Kidney glomerular epithelial cell (primary cell): ENCODE results near the gene SRPK2.
"Not testable (repeated sequence)": the region's sequence is repeated elsewhere in the genome, so short reads cannot be mapped to it uniquely, and the experiment has no call there.

Source experiments
- DNase-seq: peaks from one replicate; lab custom pipeline; 2025; lab: John Stamatoyannopoulos, UW

The SRPK2 gene

DNA sequence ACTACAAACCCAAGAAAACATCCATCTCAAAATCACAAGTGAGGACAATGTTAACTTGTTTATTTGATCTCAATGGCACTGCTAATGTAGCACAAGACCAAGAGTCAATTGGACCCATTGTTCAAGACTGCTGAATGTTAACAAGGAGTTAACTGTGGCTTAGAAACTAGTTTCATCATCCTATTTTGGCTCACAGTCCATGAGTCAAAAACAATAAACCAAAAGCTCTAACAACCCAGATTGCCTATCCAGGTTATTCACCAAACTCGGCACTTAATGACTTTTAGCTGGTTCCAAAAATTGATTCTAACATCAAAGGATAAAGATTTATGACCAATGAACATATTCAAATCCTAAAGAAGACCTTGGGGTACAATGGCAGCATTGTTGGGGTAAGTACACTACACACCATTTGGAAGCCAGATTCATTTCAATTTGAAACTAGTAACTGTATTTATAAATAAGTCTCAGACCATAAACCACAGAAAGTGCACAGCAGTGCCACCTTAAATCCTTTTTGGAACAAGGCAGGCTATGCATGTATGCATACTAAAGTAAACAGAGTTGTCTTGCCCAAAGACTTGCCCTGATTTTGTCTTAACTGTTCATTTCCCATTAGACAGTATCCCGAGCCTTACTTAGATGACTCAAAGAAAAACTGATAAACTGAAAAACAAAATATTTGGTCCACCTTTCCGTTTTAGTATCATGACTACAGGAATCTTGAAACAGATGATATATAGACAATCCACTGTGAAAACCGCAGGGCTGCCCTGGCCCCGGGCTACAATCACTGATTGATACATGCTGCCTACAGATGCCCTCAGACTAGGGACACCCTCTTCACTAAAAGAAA lies 84.5 kb downstream of the SRPK2 start:
- DNase-seq = no peak

DNA sequence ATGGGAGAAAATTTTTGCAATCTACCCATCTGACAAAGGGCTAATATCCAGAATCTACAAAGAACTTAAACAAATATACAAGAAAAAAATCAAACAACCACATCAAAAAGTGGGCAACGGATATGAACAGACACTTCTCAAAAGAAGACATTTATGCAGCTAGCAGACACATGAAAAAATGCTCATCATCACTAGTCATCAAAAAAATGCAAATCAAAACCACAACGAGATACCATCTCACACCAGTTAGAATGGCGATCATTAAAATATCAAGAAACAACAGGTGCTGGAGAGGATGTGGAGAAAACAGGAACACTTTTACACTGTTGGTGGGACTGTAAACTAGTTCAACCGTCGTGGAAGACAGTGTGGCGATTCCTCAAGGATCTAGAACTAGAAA lies 88.1 kb downstream of the SRPK2 start:
- not testable (repeated sequence) for DNase-seq

DNA sequence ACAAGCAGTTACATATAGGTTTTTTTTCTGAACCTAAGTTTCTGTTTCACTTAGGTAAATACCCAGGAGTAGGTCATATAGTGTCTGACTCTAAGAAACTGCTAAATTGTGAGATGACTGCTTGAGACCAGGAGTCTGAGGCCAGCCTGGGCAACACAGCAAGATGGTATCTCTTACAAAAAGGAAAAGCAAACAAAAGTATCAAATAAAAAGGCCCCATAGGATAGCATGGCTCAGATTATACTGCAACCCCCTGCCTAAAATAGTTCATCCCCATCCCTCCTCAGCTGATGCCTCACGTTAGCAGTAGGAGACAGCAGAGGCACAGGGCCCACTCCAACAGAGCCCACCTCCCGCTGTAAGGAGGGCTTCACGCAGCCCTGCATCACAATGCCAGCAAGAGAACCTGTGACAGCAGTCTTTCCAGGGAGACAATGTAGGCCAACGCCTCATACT lies 90.3 kb downstream of the SRPK2 start:
- no peak for DNase-seq

DNA sequence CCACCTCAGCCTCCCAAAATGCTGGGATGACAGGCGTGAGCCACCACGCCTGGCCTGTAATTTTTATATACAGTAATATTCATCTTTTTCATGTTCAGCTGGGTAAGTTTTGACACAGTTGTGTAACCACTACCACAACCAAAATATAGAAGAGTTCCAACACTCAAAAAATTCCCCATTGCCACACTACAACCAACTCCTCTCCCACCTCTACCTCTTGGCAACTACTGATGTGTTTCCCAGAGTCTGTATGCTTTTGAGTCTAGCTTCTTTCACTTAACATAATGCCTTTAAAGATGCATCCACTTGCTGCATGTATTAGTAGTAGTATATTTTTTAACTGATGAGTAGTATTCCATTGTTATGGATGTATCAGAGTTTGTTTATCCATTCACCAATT lies 90.7 kb downstream of the SRPK2 start:
- DNase-seq = no peak

DNA sequence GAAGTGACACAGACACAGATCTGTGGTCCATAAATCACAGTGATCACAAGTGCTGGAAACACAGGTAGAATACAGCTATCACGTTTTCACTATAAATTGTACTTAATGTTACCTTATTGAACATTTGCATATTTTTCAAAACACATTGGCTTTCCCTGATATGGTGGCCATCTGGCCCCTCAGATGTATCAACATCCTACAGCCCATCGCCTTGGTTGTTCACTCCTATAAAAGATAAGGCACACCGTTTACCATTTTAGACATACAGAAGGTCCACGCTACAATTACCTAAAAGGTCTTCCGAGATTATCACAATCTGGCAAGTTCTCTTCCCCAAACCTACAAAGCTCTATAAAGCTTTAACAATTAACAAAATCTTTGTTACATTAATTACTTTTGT lies 91.4 kb downstream of the SRPK2 start:
- DNase-seq = no peak

DNA sequence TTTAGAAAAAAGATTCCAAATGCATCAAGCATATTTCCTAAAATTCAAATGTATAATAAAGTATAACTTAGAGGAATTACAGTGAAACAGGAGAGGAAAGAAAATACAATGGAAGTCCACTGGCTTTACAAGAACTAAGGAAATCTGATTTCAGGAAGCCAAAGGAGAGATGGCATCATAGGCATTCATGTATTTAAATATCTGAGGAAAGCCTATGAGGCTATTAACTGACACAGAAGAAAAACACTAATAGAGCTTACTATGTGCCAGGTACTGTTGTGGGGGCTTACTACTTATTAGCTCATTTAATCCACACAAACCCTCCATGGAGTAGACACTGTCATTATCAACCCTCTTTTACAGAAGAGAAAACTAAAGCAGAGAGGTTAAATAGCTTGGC lies 92.2 kb downstream of the SRPK2 start:
- no peak for DNase-seq

DNA sequence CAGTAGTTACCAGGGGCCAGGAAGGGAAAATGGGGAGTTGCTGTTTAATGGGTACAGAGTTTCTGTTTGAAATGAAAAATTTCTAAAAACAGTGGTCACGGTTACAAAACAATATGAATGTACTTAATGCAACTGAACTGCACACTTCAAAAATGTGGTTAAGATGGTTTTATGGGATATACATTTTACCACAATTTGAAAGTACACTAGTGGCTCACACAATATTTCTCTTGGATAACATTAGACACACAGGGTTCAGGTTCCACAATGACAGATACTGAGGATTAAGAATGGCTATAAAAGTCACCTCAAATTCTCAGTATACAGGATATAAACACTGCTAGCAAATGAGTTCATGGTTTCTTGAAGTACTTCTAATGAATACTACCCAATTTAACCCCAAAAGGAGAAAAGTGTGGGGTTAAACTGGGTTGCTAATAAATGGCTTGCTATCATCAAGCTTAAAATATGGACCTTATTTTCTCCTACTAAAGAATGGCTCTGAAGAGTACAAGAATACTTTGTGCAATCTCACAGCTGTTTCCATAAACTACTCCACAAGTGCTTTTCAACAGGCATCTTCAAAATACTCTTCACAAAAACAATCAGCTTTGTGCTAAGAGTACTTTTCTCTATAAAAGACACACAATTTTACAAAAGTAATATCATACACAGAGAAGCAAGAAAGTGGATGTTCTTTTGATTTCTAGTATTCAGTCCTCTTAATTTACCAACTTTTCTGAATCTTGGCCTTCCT lies 92.9 kb downstream of the SRPK2 start:
- no peak for DNase-seq

DNA sequence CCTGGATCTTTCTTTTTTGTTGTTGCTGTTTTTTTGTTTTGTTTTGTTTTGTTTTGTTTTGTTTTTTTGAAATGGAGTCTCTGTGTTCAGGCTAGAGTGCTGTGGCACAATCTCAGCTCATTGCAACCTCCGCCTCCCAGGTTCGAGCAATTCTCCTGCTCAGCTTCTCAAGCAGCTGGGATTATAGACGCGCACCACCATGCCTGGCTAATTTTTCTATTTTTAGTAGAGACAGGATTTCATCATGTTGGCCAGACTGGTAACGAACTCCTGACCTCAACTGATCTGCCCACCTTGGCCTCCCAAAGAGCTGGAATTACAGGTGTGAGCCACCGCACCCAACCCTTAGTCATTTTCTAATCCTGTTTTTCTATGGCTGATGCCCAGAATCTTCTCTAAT lies 94.2 kb downstream of the SRPK2 start:
- DNase-seq = not testable (repeated sequence)

DNA sequence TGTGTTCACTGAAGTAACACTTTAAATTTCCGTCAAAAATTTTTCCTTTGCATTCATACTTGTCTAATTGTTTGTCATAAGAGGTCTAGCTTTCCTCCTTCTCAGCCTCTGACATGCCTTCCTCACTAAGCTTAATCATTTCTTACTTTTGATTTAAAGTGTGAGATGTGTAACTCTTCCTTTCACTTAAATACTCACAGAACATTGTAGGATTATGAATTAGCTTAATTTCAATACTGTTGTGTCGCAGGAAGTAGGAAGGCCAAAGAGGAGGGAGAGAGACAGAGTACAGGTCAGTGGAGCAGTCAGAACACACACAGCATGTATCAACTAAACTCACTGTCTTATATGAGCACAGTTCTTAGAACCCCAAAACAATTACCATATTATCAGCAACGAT lies 99.0 kb downstream of the SRPK2 start:
- DNase-seq = no peak

DNA sequence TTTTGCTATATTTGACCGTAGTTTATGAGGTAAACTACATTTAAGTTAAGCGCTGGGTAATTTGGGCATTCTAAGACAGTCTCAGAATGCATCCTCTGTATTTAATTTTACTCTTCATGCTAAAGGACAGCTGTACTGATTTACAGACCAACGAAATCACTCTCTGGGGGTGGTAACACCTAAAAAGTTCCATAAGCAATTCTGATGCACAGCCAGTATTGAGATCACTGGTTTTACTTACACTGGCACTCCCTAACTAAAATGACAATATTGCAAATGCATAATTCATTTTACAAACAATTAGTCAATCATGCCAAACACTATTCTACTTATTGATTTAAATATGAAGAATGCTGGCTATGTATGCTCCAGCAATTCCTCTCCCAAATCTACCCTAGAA lies 102.3 kb downstream of the SRPK2 start:
- DNase-seq = no peak

DNA sequence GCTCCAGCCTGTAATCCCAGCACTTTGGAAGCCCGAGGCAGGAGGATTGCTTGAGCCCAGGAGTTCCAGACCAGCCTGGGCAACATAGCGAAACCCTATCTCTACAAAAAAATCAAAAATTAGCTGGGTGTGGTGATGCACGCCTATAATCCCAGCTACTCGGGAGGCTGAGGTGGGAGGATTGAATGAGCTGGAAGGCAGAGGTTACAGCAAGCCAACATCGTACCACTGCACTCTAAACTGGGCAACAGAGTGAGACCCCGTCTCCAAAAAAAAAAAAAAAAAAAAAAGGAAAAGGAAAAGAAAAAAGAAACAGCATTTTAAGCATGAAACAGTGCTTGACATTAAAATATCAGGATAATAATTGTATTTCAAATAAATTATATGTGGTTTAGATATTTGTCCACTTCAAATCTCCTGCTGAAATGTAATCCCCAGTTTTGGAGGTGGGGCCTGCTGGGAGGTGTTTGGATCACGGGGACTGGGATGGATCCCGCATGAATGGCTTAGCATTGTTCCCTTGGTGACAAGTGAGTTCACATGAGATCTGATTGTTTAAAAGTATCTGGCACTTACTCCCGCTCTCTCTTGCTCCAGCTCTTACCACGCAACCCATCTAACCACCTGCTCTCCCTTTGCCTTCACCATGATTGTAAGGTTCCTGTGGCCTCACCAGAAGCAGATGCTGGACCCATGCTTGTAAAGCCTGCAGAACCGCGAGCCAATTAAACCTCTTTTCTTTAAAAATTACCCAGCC lies 103.4 kb downstream of the SRPK2 start:
- no peak for DNase-seq

DNA sequence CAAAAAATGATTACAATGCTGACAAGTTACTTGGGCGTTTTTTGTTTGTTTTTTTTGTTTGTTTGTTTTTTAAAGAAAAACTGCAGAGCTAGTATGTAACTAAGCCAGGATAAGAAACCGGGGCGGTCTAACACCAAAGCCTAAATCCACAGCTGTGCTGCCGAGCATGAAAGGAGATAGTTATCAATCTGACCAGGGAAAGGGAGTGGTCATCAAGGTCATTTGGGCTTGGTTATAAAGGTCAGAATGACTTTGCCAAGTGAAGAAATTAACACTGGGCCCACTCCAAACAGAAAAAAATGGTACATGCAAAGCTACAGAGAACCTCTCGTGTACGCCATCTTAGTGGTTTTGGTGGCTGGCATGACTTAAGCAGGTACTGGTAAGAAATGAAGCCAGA lies 104.7 kb downstream of the SRPK2 start:
- DNase-seq = no peak

DNA sequence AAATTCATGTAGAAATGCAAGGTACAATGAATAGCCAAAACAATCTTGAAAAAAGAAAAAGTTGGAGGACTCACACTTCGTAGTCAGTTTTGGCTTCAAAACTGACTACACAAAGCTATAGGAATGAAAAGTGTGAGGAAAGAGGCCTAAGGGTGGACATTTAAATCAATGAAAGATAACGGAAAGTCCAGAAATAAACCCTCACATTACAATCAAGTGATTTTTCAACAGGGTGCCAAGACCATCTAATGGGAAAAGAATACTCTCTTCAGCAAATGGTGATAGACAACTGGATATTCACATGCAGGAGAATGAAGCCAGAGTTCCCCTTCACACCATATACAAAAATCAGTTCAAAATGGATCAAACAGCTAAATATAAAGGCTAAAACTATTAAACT lies 106.8 kb downstream of the SRPK2 start:
- DNase-seq = no peak

DNA sequence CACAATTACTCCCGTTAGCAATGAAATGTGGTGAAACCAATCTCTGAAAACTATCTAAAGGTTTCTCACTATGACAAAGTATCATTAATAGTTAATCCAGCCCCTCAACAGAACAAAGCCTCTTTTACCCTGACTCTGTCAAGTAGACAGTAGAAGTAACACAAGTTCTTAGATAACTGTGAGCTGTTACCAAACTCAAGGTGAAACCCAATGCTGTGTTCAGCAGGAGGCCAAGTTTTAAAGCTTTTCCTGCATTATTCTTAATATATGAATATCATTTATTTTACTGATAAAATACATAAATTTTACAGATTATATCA lies 109.1 kb downstream of the SRPK2 start:
- DNase-seq = no peak

DNA sequence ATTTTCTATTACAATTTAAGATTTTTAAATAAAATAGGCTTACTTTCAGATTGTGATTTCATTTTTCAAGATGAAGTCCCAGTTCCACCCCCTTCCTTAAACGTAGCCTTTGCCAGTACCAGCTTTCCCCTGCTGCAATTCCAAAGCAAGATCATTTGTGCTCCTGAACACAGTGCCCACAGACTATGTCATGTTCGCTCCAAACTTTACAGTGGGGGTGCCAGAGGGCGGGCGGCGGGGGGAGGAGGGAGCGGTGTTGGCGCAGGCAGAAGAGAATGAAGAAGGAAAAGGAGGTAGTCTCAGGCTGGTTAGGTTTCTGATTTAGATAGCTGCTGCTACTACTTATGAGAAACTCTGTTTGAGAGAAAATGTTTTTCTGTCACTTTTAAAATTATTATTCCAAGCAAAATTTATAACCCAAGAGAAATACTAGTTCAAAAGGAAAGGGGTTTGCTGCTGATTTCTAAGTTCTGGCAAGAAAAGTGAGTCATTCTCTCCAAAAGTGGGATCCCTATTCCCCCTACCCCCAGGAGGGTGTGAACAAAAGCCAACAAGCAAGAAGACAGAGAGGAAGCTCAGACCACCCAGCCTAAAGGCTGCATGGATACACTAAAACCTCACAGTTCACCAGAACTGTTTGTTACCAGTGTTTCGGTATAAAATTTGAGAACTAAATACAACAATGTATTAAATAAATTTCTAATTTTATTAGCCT lies 109.6 kb downstream of the SRPK2 start:
- DNase-seq = no peak

DNA sequence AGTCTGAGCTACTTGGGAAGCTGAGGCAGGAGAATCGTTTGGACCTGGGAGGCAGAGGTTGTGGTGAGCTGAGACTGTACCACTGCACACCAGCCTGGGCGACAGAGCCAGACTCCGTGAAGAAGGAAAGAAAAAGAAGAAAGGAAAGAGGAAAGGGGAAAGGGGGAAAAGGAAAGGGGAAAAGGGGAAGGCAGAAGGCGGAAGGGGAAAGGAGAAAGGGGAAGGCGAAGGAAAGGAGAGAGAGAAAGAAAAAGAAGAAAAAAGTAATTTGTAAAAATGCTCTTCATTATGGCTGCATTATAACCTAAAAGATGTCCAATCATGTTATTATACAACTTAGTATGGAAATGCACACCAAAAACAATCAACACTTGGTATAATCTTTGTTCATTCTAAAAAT lies 110.2 kb downstream of the SRPK2 start:
- DNase-seq = no peak

DNA sequence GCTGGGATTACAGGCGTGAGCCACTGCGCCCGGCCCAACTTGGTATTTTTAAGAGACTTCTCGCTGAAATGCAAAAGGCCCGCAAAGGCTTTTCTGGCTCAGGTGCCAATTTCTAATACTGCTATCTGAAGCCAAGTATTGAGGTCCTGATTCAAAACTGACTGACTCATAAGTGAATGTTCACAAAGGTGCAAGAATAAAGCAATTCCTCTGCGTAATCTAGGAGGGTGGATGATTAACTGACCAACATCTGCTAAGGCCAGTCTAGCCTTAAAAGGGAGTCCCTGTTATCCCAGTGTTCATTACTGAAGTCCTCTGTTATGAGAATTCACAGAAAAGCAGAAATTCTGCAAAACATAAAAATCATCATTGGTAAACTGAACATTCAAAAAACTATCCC lies 111.4 kb downstream of the SRPK2 start:
- DNase-seq = peak; percentile 88

DNA sequence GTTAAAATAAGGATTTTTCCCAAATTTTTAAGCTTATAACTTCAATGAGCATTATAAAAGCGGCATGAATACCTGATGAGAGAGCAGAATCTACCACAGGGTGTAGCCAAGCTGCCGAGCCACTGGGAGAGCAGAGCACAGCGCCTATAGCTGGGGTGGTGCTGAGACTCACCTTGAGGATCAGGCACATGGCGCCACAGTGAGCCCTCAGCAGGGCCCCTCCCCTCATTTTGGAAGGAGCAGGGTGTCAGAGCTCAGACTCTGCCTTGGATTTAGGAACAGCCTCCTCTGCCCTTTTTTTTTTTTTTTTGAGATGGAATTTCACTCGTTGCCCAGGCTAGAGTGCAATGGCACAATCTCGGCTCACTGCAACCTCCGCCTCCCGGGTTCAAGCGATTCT lies 118.6 kb downstream of the SRPK2 start:
- no peak for DNase-seq

DNA sequence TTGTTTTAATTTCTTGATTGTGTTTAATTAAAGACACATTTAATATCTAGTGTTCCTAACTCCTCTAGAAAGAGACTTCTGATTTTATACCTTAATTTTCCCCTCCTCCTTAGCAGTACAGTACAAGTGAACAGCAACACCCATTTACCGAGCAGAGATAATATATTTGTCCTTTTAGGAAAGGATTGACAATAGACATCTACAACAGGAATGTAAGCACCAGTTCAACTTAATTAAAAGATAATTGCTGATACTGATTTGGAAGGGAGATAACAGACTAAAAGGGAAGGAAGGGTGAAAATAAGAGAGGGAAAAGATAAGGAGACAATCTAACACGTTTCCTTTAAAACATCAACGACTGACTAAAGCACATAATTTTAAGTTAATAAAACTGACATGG lies 119.3 kb downstream of the SRPK2 start:
- DNase-seq = no peak

DNA sequence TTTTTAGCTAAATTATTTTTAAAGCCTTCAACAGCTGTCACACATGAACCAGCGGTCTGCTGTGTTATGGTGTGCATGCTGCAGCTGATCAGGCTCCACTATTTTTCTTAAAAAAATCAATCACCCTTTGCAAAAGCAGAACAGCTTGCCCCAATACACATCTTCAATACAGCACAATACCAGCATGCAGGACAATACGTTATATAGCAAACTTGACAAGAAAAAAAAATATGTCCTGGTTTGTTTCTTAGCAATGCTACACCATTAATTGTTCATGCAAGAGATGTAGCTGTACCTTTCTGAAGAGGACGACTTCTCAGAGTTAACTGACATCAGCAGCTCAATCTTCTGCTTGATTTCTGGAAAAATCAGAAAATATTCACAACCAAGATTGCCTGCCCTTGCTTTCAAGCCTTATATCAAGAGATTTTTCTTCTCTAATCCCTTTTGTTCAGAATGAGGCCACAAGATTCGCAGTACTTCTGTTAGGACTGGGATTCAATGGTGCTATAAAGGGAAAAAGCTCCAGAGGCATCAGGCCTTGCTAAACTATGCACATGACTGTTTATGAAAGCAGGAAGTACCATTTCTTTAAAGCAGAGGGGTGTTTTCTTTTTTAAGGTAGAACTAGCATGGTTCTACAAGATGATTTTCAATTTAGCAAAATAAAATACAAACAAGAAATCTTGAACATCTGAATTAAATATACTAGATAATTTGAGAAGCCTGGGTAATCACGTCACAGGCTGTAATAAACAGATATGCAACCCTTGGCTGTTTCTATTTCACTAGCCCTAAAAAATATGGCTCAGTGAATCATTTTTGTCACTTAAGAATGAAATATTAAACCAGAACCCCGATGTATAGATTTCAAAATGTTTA lies 120.0 kb downstream of the SRPK2 start:
- peak; percentile 41 for DNase-seq

DNA sequence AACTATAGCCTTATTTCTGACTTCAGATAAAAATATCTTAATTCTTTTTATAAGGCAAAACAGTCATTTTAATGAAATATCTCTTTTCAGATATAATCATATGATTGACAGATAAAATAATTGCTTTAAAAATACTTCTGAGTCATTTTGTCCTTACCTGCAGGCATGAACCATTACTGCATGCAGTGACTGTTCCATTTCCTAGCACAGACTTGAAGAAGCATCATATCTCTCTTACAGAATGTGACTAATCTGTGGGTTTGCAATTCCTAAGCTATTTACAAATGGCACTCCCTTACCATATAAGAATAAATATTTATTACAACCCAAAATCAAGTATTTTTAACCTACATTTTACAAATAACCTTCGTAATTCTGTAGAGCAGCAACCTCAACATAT lies 120.7 kb downstream of the SRPK2 start:
- DNase-seq = peak; percentile 68
